Measurements from ENCODE around the gene DHDH. TPM values are rescaled to one million over a fixed set of nuclear protein-coding genes. Genes with fewer than 3 reads are reported as not detected.
A peak's percentile ranks its signal among the peaks of the same experiment; 100 is the strongest.
"Not testable (repeated sequence)": the region's sequence is repeated elsewhere in the genome, so short reads cannot be mapped to it uniquely, and the experiment has no call there.

The DHDH gene
- total RNA-seq, 1 donor from 2014 or later = not detected

- DNase-seq (ENCODE audit: low read depth in 2 of 2) = no peak
Observed at GRCh38 chr19:48915757-48916156, 17.7 kb upstream of the DHDH start.

- no peak for DNase-seq (ENCODE audit: low read depth in 2 of 2)
Observed at GRCh38 chr19:48918071-48918470, 15.4 kb upstream of the DHDH start.

DNA sequence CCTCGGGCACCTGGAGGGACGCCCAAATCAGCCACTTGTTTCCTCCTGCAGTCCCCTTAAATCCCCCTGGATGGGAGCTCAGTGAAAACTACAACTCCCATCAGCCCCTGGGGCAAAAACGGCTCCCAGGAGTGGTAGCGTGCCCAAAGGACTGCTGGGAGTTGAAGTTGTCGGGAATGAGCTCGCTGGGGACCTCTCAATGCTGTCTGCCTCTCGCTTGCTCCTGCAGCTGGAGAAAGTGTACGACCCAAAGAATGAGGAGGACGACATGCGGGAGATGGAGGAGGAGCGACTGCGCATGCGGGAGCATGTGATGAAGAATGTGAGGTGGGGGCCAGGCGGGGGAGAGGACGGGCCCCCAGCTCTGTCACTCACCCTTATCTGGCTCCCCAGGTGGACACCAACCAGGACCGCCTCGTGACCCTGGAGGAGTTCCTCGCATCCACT is 14.7 kb upstream of the DHDH start:
- peak in 1 of 2 donors; percentile 23 for DNase-seq (ENCODE audit: low read depth in 2 of 2)

GRCh38 chr19:48919271-48919670 is 14.2 kb upstream of the DHDH start:
- DNase-seq (ENCODE audit: low read depth in 2 of 2) = not testable (repeated sequence)

GRCh38 chr19:48920949-48921348 is 12.6 kb upstream of the DHDH start:
- no peak for DNase-seq (ENCODE audit: low read depth in 2 of 2)

- DNase-seq (ENCODE audit: low read depth in 2 of 2) = no peak
Observed at GRCh38 chr19:48921721-48922500, 11.6 kb upstream of the DHDH start.

DNA sequence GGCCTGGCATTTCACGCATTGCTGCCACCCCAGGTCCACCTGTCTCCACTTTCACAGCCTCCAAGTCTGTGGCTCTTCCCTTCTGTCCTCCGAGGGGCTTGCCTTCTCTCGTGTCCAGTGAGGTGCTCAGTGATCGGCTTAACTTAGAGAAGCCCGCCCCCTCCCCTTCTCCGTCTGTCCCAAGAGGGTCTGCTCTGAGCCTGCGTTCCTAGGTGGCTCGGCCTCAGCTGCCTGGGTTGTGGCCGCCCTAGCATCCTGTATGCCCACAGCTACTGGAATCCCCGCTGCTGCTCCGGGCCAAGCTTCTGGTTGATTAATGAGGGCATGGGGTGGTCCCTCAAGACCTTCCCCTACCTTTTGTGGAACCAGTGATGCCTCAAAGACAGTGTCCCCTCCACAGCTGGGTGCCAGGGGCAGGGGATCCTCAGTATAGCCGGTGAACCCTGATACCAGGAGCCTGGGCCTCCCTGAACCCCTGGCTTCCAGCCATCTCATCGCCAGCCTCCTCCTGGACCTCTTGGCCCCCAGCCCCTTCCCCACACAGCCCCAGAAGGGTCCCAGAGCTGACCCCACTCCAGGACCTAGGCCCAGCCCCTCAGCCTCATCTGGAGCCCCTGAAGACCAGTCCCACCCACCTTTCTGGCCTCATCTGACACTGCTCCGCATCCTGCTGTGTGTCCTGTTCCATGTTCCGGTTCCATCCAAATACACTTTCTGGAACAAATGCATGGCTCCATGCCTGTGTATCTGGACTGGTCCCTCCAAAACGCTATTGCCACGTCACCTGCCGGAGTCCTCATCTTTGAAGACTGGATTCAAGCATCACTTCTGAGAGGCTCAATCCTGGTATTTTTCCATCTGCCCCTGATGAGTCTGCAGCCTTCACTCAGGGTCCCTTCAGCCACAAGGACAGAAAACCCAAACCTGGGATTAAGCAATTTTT is 10.7 kb upstream of the DHDH start:
- no peak for DNase-seq (ENCODE audit: low read depth in 2 of 2)

GRCh38 chr19:48925240-48925843 is 8.2 kb upstream of the DHDH start:
- DNase-seq (ENCODE audit: low read depth in 2 of 2) = peak in 1 of 2 donors; percentile 50

- not testable (repeated sequence) for DNase-seq (ENCODE audit: low read depth in 2 of 2)
Observed at GRCh38 chr19:48925890-48926289, 7.6 kb upstream of the DHDH start.

GRCh38 chr19:48926909-48927308 is 6.6 kb upstream of the DHDH start:
- DNase-seq (ENCODE audit: low read depth in 2 of 2) = peak; percentile 84 to 95

DNA sequence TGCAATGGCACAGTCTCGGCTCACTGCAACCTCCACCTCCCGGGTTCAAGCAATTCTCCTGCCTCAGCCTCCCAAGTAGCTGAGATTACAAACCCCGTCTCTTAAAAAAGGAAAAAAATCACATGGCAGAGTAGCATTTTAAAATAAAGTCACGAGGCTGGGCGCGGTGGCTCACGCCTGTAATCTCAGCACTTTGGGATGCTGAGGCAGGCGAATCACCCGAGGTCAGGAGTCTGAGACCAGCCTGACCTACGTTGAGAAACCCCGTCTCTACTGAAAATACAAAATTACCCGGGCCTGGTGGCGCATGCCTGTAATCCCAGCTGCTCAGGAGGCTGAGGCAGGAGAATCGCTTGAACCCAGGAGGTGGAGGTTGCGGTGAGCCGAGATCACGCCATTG is 5.8 kb upstream of the DHDH start:
- not testable (repeated sequence) for DNase-seq (ENCODE audit: low read depth in 2 of 2)

- no peak for DNase-seq (ENCODE audit: low read depth in 2 of 2)
Observed at GRCh38 chr19:48928164-48929025, 5.1 kb upstream of the DHDH start.

- no peak for DNase-seq (ENCODE audit: low read depth in 2 of 2)
Observed at GRCh38 chr19:48934837-48935236, 1.3 kb downstream of the DHDH start.

DNA sequence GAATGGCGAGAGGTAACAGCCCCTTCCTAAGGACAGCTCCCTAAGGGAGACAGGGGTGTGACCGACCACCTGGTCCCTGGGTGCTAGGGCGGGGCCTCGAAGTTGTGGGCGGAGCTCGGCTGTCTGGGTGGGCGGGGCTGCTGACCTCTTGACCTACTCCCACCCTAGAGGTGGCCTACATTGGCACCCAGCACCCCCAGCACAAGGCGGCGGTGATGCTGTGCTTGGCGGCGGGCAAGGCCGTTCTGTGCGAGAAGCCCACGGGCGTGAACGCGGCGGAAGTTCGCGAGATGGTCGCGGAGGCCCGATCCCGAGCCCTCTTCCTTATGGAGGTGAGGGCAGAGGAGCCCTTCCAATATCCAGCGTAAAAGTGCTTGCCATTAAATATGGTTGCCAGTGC is 2.4 kb downstream of the DHDH start:
- no peak for DNase-seq (ENCODE audit: low read depth in 2 of 2)

DNA sequence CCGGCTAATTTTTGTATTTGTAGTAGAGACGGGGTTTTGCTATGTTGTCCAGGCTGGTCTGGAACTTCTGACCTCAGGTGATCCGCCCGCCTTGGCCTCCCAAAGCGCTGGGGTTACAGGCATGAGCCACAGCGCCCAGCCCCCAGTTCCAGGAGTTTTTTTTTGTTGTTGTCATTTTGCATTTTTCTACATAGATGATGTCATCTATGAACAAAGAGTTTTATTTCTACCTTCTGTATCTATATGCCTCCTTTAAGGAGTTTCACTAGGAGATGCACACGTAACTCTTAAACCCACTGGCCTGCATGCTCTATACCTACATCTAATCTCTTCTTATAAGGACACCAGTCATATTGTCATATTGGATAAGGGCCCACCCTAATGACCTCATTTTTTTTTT is 4.8 kb downstream of the DHDH start:
- DNase-seq (ENCODE audit: low read depth in 2 of 2) = no peak

DNA sequence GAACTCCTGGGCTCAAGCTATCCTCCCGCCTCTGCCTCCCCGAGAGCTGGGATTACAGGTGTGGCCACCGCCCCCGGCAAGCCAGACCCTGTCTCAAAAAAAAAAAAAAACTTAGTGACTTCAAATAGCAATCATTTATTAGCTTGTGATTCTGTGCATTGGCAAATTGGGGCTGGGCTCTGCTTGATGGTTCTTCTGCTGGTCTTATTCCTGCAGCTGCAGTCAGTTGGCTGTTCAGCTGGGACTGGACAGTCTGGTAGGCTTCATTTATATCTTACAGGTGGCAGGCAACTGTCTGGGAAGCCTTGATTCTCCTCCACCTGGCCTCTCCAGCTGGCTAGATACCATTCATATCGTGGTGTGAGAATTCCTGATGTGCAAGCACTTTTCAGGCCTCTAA is 7.4 kb downstream of the DHDH start:
- DNase-seq (ENCODE audit: low read depth in 2 of 2) = no peak

- no peak for DNase-seq (ENCODE audit: low read depth in 2 of 2)
Observed at GRCh38 chr19:48943081-48943480, 9.6 kb downstream of the DHDH start.

GRCh38 chr19:48945415-48945814 is 11.9 kb downstream of the DHDH start:
- no peak for DNase-seq (ENCODE audit: low read depth in 2 of 2)

DNA sequence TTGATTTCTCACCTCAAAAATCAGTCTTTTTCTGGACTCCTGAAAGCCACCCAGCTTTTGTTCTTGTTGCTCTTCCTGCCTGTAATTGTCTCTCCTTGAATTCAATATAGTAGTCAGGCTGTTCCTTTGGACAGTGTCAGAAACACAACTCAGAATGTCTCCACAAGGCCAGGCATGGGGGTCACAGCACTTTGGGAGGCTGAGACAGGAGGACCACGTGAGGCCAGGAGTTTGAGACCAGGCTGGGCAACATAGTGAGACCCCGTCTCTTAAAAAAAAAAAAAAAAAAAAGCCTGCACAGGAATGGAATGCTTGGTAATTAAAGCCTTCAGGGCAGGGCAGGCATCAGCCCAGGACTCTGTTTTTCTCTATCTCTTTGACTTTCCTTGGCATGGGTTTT is 12.3 kb downstream of the DHDH start:
- no peak for DNase-seq (ENCODE audit: low read depth in 2 of 2)

DNA sequence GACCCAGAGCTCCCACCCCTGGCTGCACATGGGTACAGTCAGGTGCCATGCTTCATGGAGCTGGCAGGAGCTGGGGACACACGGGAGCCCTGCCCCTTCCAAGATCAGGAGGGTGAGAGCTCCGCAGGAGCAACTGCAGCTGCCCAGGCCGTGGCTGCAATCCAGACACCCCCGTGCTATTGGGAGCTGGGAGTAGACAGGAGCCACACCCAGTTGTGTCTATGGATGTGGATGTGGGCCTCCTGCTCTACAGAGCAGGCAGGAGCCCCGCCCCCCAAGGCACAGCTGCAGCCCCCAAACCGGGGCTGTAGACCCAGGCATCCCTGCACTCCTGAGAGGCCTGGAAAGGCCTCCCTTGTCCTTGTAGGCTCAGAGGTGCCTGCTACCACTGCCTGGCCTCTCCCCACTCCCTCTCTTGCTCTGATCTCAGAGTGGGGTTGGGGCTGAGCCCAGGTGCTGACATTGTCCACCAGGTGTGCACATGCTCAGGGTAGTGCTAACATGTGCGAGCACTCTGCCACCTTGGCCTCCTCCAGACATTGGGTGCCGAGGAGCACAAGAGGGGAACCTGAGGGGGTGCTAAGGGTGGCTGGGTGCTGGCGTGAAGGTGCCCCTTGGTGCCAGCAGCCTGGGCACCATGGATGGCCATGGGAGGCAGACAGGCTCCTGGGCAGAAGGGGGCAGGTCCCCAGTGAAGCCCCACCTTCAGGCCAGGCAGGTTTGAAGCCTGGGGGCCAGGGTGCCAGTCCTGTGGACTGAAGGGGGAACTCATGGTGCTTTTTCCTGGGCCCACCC is 13.2 kb downstream of the DHDH start:
- no peak for DNase-seq (ENCODE audit: low read depth in 2 of 2)

- DNase-seq (ENCODE audit: low read depth in 2 of 2) = no peak
Observed at GRCh38 chr19:48947258-48947542, 13.7 kb downstream of the DHDH start.
